Stimulated activated CD8-positive, alpha-beta memory T cell treated with anti-CD3 and anti-CD28 coated beads, Interleukin-15, amount 100 ng/mL, for 4 hours (primary cell): ENCODE data around the gene RNF224.

Source experiments
- DNase-seq, 2 donors: peaks; one replicate each; pipeline ENCODE4 v3.0.0-alpha.2; 2020; ENCODE audit warnings: low read depth in 2 of 2

RNF224 gene

DNA sequence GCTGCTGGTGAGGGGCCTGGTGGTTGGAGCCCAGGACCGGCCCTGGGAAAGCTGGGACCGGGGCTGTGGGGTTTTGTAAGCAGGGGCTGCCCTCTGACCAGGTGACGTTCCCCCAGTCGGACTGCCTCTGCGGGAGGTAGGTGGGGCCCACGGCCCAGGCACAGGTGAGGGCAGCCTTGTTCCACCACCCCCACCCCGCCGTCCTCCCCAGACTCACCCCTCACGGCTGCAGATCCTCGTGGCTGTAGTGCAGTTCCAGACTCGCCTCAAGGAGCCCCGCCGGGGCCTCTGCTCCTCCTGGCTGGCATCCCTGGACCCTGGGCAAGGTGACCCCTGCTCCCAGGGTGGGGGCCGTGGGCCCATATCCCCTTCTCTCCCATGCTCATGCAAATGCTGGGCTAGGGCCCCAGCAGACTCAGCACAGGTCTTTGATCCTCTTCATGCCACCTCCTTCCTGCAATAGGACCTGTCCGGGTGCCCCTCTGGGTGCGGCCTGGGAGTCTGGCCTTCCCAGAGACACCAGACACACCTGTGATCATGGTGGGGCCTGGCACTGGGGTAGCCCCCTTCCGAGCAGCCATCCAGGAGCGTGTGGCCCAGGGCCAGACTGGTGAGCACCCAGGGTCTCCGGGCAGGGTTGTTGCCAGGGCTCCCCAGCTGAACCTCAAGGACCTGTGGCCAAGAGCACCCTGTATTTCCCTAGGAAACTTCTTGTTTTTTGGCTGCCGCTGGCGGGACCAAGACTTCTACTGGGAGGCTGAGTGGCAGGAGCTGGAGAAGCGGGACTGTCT, 11.9 kb upstream of the RNF224 start:
- DNase-seq, result no peak

DNA sequence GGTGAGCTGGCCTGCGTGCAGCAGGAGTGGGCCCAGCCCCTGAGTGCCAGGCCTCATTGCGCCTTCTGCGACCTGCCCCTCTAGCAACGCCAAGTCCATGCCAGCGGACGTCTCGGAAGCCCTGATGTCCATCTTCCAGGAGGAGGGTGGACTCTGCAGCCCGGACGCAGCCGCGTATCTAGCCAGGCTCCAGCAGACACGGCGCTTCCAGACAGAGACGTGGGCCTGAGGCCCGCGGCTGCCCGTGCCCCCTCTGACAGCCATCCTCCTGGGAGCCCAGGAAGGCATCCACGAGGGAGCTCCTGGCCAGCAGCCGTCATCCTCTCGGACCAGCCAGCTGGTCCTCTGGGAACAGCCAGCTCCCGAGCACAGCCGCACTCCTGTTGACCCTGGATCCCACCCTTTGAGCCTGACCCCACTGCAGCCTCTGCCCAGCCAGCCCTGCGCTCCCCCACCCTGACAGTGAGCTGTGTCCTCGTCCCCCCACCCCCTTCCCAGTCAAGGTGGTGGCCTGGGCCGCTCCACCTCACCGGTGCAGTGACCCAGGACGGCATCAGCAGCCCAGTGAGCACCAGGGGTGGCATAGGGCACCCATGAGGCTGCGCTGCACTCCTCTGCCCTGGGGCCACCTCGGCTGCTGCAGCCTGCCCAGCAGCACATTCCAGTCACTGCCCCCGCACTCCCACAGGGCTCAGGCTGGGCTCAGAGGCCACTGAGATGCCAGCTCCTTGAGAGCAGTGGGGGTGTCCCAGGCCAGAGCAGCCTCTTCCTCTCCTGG, 10.9 kb upstream of the RNF224 start:
- DNase-seq, result no peak

DNA sequence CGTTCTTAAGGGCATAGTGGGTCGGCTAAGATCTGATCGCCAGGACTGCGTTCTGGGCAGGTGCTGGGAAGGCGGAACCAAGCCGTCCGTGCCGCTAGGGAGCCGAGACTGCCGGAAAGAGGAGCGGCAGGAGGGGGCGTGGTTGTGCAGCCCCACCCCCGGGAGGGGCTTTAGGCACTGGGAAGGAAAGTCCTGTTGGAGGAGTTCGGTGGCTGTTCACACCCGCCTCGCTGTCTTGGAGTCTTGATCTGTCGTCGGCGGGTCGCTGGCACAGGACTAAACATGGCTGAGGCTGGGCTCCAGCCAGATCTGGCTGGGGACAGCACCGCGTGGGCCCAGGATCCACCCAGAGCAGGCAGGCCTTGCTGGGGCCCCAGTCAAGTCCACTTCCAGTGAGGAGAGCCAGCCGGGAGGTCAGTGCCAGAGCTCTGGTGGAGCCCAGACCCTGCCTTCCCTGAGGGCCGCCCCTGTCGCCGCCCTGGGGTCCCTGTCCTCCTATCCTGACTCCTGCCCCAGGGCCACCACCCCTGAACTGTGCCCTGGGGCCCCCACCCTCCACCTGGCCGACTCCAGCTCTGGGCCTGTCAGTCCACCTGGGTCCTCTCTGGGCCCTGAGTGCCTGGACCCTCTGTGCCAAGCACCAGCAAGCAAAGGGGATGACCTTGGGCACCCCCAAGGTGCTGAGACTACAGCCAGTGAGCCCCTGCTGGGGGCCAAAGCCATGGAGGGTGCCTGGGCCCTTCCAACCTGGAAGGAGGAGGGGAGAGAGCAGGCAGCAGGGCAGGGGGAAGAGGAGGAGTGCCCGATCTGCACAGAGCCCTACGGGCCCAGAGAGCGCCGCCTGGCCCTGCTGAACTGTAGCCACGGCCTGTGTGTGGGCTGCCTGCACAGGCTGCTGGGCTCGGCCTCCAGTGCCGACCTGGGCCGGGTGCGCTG, 9.8 kb upstream of the RNF224 start:
- no peak for DNase-seq

DNA sequence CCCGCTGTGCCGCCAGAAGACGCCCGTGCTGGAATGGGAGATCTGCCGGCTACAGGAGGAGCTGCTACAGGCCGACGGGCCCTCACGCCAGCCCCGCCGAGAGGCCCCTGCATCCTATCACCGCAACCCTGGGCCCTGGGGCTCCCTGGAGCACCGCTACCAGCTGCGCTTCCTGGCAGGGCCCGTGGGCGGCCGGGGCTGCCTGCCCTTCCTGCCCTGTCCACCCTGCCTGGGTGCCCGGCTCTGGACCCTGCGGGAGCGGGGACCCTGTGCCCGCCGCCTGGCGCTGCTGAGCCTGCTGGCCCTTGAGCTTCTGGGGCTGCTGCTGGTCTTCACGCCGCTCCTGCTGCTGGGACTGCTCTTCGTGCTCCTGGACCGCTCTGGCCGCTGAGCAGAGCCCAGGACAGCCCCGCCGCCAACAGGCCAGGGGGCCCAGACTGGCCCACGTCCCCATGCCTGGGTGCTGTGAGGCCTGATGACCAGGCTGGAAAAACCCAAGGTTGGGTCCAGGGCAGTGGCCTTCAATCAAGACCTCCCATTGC, 9.0 kb upstream of the RNF224 start:
- no peak for DNase-seq

DNA sequence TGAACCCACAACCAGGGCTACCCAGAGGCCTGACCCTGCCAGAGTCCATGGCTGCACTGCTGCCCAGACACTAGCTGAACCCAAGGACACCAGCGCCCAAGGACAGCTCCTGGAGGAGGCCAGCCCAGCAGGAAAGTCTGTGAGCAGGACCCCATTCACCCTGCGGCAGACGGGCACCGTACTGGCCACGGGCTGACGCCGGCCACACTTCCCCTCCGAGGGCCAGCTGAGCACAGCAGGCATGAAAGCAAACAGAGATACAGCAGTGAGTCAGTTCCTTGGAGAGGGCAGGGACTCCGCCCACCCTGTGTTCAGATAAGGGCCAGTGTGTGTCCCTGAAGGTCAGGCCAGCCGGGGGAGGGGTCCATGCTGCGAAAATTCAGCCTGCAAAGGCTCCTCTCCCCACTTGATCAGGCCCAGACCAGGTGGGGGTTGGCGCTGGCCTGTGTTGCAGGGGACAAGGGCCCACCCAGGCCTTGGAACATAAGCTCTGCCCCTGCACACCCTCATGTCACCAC, 8.5 kb upstream of the RNF224 start:
- DNase-seq, result no peak

DNA sequence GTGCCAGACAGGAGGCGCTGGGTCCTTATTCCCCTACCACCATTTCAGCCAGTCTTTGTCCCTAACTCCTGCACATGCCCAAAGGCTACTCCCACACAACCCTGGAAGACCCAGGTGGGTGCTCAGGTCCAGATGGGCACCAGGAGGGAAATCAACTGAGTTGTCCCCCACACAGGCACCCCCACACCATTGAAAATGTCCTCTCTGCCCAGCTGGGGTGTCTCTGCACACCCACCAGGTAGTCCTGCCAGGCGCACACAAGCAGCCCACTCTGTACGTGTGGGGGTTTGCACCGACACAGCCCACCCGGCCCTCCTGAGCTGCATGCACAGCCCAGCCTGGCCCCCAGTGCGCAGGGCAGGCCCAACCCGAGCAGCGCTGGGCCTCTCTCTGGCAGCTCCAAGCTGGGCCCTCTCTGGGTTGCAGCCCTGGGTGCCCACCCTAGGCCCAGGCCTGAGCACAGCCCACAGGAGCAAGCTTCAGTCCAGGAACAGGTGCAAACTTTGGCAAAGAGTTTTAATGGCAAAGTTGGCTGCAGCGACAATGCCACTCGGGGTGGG, 7.5 kb upstream of the RNF224 start:
- no peak for DNase-seq

DNA sequence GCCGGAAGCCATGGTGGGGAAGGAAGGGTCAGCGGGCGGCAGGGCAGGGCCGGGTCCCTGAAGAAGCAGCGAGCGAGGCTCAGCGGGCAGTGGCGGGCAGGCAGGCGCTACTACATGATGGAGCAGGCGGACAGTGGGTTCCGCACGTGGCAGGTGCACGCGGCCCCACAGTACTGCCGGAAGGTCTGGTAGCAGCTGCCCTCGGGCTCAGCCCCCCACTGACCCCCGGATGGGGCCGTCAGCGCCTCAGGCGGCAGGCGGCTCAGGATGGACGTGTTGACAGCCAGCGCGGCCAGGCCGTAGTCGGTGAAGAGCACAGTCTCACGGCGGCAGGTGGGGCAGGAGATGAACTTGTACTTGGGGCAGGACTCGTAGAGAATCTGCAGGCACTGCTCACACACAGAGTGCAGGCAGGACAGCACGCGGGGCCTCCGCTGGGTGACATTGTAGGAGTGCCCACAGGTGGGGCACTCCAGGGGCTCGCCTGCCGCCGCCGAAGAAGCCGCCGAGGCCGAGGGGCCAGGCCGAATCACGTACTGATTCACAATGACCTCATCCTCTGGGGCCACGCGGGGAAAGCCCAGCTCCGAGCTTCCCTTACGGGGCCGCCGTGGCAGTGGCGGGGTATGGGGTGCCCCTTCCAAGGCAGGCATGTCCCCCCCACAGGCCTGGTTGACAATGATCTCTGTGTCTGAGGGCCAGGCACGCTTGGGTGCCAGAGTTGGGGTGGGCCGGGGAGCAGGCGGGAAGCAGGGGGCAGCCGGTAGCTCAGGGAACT, 6.8 kb upstream of the RNF224 start:
- DNase-seq, result no peak

DNA sequence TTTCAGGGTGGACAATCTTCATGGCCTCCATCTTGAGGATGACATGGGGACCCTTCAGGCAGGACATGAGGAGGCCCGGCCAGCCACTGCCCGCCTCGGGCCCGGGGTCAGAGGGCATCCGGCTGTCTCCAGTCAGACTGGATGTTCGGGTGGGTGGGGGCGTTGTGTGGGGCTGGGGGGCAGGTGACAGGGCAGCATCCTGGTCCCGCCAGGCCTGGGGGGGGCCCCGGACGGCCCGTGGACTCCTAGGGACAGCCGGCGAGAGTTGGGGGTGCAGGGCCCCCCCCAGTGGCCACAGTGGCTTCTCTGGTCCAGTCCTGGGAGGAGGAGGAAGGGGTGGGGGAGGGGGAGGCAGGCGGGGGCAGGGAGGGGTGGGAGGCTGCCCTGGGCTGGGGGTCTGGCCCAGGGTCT, 6.2 kb upstream of the RNF224 start:
- DNase-seq, result no peak

DNA sequence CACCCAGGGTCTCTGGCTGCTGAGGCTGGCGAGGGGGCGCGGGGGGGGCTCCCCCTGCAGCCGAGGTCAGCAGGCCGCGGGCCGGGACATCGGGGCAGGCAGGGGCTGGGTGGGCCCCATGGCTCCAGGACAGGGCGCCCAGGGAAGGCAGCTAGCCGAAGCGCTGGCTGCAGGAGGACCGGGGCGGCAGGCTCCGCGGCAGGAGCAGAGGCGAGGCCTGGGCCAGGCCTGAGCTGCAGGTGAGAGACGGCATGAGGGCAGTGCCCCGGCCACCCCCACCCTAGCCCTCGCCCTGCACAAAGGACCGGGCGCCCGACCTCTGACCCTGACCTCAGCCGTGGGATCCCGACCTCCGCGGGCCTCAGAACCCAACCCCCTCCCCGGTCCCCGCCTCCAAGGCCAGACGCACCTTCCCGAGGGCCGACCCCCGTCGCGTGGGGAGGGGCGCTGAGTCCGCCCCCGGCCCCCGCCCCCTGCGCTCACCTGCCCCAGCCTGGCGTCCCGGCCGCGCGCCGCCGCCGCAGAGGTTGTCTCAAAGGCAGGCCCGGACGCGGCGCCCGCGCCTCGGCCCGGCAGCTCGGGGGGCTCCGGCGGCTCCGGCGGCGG, 5.7 kb upstream of the RNF224 start:
- no peak for DNase-seq

DNA sequence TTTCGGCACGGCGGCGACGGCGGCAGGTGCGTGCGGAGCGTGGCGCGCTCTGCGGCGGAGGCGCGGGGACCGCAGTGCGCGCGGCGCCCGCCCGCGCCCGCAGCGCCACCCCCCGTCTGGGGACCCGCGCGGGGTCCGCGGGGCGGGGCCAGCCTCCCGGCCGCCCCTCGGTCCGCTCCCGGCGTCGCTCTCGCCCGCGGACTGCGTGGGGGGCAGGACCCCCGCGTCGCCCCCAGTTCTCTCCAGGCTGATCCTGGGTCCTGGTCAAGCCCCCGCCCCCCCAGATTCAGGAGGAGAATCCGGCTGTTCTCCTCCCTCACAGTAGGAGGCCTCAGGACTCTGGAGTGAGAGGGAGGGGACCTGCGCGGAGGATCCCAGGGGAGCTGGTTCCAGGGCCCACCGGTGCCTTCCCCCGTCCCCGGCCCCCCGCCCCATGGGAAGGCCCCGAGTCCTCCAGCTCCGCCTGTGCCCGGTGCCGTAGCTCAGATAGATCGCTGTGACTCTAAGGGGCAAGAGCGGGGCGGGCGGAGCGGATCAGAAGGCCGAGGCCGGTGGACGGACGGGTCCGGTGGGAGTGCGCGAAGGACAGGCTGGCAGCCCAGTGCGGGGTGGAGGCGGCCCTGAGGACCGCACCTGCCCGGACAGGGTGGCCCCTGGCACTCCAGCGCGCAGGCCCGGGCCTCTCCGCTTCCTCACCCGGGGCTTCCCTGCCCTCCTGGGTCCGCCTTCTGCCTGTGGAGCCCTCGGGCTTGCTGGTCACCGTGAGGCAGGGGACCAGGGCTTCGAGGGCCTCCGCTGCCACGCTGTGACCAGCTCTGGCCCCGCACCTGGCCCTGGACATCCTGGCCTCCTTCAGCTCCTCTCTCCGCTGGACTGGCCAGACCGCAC, 4.9 kb upstream of the RNF224 start, which contains the start of gene RNF208:
RNF208 (minus strand) TSS at position 51 of the 888 bp plus-strand sequence. CDS start 1,028 bp downstream, outside the sequence.
- DNase-seq, result no peak

DNA sequence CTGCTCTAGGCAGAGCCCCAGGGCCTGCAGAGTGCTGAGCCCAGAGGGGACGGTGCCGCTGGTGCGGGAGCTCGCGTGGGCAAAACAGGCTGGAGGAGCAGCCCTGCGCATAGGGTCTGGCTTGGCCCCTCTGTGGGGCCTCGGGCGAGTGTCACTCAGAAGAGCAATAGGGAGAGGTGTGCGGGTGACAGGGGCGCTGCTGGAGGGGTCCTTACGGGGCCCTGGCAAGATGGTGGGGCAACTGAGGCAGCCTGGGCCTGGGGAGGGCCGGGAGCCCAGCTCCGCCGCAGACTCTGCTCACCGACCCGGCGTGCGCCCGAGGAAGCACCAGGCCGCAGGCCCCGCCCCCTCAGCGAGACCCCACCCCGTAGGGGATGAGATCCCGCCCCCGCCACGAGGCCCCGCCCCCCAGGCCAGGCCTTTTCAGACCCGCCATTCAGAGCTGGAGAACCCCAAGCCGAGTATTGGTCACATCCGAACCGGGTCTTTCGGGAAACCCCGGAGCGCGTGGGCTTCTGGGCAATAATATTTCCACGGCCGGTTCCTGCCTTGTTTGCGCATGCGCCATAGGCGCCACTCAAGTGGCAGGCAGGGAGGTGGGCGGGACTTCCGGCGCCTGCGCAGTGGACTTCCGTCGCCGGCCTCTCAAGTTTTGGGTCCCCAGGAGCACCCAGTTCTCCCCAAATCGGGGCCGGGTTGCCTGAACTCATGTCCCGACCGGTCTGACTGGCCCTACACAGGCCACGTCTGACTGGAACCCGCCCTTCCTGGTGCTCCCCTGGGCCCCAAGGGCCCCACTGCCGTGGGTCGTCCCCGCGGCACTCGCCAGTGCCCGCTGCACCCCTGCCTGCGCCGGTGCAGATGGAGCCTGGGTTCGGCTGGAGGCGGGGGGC, 4.0 kb upstream of the RNF224 start:
- peak; percentile 95 to 98 for DNase-seq

DNA sequence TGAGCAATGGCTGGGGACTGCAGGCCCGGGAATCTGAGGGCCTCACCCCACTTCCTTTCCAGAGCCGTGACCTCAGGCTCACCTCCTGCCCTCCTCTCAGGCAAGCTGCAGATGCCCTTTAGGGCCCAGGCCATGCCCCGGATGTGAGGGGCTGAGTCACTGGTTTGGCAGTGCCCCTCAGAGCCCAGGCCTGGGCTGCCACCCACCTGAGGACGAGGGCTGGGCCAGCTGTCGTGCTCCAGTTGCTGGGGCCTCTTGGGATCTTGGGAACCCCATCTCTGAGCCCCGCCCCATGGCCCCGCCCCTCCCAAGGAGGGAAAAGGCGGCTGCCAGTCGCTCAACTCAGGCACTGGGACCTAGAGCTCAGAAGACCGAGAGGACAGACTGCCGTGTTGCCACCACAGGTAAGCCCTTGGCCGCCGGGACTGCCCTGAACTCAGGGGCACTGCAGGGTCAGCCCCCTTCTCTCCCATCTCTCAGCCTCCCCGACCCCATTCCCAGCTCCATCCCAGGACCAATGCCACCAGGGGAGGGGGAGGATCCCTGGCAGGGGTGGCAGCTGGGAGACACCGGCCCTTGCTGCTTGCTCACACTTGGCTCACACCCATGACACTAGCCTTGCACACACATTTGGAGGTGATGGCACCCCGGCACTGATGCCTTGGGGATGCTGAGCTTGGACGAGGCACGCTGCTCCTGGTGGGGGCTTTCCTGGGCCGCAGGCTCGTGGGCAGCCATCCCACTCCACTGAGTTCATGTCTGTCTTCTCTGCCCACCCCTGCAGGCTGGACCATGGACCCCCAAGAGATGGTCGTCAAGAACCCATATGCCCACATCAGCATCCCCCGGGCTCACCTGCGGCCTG, 2.2 kb upstream of the RNF224 start, which contains the start of gene CYSRT1:
CYSRT1 (plus strand) TSS at position 345 of the 865 bp plus-strand sequence; CDS start at position 793, 448 bp downstream.
- DNase-seq, result no peak

DNA sequence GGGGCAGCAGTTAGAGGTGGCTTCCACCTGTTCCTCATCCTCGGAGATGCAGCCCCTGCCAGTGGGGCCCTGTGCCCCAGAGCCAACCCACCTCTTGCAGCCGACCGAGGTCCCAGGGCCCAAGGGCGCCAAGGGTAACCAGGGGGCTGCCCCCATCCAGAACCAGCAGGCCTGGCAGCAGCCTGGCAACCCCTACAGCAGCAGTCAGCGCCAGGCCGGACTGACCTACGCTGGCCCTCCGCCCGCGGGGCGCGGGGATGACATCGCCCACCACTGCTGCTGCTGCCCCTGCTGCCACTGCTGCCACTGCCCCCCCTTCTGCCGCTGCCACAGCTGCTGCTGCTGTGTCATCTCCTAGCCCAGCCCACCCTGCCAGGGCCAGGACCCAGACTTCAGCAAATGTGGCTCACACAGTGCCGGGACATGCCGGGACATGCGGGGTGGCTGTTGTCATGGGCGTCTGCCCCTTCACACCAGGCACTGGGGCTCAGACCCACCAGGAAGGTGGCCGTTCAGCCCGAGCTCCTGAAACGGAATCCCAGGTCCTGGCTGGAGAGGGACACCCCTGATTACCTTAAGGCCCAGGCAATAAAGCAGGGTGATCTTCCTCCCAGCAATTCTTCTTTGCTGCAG, 1.5 kb upstream of the RNF224 start:
- no peak for DNase-seq

DNA sequence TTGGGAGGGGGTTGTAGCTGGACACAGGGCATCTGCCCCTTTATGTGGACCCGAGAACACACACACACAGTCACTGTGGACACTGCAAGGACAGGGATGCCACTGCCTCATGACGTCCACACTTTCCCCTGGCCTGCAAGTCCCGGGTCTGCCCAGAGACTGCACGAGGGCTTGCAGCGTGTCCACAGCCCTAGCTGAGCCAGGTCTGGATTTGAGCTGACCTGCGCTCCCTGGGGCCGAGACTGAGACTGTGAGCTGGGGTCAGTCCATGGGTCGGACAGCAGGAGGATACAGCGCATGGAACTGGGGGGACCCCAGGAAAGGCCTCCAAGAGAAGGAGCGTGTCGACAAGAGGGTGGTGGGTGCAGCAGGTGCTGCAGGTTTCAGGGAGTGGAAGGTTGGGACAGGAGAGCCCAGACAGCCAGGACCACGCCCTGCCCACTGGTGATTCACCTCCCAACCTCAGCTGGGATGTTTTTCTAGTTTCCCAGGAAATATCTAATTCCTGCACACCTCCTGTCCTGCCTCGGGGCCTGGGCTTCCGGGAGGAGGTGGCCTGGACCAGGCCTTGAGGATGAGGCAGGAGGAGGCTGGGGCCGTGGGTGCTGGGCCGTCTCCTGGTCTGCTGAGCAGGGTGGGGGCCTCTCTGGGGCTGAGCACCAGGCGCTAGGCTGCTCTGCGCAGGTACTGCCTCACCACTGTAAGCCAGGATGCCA, 806 bp upstream of the RNF224 start:
- no peak for DNase-seq

DNA sequence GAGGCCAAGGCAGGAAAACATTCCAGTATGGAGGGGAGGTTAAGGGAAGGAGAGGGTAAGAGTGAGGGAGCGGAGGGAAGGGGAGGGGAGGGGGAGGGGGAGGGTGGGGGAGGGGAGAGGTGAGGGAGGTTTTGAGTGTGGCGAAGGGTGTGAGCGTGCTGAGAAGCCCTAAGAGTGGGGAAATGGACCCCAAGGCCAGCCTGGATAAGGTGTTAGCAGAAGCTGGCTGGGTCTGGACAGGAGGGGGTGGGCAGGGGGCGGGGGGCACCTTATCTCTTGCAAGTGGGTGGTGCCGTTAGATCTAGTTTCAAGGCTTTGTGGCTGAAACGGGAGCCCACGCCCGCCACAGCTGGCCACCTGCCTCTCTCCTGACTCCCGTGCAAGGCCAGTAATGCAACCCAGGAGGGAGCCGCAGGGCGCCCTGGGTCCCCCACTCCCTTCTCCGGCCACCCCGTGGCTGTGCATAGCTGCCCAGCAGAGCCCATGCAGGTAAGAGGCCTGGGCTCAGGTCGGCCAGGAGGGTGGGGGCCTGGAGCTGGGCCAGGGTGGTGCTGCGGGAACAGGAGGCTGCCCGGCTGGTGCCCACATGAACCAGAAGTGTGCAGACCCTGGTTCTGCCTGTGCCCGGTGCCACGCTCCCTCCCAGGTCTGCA, 677 bp downstream of the RNF224 start:
- DNase-seq, result no peak
